ENCODE results near the gene NOTUM.

- TF ChIP-seq CTCF (conservative IDR thresholded peaks at IDR 0.05 in 1 of 2, IDR thresholded peaks at IDR 0.05 in 1 of 2; ENCODE audit: extremely low read depth in 1 of 2, insufficient read depth in 1 of 2, low read depth in 1 of 2, low read length in 2 of 2) (no peak), EZH2 (IDR thresholded peaks at IDR 0.05; ENCODE audit: borderline replicate concordance, low read length) (no peak)
Measured at GRCh38 chr17:81992306-81993102, 31.5 kb upstream of the NOTUM start.

Measured in mammary epithelial cell (primary cell).